ENCODE data around the gene UBTD1. TPM values are rescaled to one million over a fixed set of nuclear protein-coding genes. Genes with fewer than 3 reads are reported as not detected.

Gene UBTD1
- total RNA-seq, 4 donors from 2014 or later = 0.29 to 25.9 (median 6.7) TPM

DNA sequence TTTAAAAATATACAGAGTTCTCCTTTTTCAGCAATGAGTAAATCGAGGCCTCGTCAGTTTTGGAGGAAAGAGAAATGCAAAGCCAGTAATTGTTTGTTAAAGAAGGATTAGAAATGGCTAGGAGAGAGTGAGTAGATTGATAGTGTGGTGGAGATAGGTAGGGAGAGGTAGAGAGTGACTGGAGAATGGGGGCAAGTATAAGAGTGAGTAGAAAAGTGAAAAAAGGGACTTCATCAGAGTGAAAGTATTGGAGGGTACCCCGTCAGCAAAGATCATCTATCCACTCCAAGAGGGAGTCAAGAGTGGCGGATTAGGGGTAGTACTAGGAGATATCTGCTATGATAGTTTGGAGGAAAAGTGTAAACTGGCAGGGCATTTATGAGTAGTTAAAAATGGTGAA is 64.6 kb downstream of the UBTD1 start:
- no peaks in the 10 kb centered on the region for H3K9me3 ChIP-seq
- no peak overlapping the region for H3K4me3 ChIP-seq
- no peak for DNase-seq
- intact Hi-C loops (cut with DNase I; ENCODE audit: low total_unique reads) = no loop called here
- no peak overlapping the region for H3K27ac ChIP-seq
- H3K36me3 ChIP-seq = no peaks in the 10 kb centered on the region
- no peaks in the 10 kb centered on the region for H3K4me1 ChIP-seq
- no peaks in the 10 kb centered on the region for H3K27me3 ChIP-seq
- TF ChIP-seq, protein P1, sequence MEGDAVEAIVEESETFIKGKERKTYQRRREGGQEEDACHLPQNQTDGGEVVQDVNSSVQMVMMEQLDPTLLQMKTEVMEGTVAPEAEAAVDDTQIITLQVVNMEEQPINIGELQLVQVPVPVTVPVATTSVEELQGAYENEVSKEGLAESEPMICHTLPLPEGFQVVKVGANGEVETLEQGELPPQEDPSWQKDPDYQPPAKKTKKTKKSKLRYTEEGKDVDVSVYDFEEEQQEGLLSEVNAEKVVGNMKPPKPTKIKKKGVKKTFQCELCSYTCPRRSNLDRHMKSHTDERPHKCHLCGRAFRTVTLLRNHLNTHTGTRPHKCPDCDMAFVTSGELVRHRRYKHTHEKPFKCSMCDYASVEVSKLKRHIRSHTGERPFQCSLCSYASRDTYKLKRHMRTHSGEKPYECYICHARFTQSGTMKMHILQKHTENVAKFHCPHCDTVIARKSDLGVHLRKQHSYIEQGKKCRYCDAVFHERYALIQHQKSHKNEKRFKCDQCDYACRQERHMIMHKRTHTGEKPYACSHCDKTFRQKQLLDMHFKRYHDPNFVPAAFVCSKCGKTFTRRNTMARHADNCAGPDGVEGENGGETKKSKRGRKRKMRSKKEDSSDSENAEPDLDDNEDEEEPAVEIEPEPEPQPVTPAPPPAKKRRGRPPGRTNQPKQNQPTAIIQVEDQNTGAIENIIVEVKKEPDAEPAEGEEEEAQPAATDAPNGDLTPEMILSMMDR (IDR thresholded peaks at IDR 0.05) = no peak
- TF ChIP-seq POLR2A (IDR thresholded peaks at IDR 0.05) = no peak

DNA sequence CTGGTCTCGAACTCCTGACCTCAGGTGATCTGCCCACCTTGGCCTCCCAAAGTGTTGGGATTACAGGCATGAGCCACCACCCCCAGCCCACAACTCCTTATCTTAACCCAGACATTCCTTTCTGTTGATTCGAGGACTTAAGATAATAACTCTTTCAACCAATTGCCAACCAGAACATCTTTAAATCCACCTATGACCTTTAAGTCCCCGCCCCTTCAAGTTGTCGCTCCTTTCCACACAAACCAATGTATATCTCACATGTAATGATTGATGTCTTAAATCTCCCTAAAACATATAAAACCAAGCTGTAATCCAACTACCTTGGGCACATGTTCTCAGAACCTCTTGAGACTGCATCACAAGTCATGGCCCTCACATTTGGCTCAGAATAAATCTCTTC is 66.1 kb downstream of the UBTD1 start:
- intact Hi-C loops (cut with DNase I; ENCODE audit: low total_unique reads) = no loop called here

DNA sequence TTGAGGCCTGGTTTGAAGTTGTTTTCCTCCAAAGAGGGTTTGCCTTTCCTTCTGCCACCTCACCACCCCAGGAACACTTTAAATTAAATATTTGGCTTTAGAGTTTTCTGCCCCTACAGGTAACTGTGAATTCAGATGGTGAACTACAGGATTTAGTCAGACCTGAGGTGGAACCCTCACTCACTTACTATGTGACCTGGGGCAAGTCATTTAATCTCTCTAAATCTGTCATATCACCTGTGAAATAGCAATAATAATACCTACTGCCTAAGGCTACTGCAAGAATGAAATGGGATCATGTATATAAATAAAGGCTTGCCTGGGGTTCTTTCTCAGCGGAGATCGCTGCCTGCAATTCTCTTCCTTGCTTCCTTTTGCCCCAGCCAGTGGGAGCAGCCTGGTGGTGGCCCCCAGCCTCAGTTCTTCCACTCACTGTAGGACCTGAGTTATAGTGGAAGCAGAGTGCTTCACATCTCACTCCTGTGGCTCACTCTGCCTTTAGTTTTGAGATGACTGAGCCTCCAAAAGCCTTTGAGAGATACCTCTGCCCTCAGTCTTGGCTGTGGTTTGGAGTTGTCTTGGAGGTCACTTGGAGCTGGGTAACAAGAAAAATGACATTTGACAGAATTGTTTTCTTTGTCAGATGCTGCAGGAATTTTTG is 67.7 kb downstream of the UBTD1 start:
- intact Hi-C loops (cut with DNase I; ENCODE audit: low total_unique reads) = no loop called here
- Histone ChIP-seq H3K4me1 (no peaks in the 10 kb centered on the region), H3K36me3 (no peaks in the 10 kb centered on the region), H3K9me3 (no peaks in the 10 kb centered on the region), H3K27ac (no peak overlapping the region), H3K27me3 (no peaks in the 10 kb centered on the region), H3K4me3 (no peak overlapping the region)
- TF ChIP-seq POLR2A (IDR thresholded peaks at IDR 0.05) = no peak
- TF ChIP-seq, protein P1 (IDR thresholded peaks at IDR 0.05) = no peak
- no peak for DNase-seq

More for the DNA sequence above, 66.1 kb downstream of the UBTD1 start:
- Histone ChIP-seq H3K9me3 (no peaks in the 10 kb centered on the region), H3K27ac (no peak overlapping the region), H3K4me1 (no peaks in the 10 kb centered on the region), H3K36me3 (no peaks in the 10 kb centered on the region), H3K27me3 (no peaks in the 10 kb centered on the region), H3K4me3 (no peak overlapping the region)
- no peak for DNase-seq
- TF ChIP-seq, protein P1 (IDR thresholded peaks at IDR 0.05) = no peak
- TF ChIP-seq POLR2A (IDR thresholded peaks at IDR 0.05) = no peak

DNA sequence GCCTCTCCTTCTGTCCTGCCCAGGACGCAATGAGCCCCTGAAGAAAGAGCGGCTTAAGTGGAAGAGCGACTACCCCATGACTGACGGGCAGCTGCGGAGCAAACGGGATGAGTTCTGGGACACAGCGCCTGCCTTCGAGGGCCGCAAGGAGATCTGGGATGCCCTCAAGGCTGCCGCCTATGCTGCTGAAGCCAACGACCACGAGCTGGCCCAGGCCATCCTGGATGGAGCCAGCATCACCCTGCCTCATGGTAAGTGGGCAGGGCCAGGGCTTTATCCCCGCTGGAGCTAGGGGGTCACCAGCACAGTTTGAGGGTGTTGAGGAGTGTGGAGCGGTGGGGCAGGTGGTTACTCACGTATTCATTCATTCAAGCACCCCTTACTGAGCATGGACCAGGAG is 69.2 kb downstream of the UBTD1 start:
- intact Hi-C loops (cut with DNase I; ENCODE audit: low total_unique reads) = no loop called here
- no peaks in the 10 kb centered on the region for H3K27me3 ChIP-seq
- H3K4me1 ChIP-seq = no peaks in the 10 kb centered on the region
- H3K9me3 ChIP-seq = no peaks in the 10 kb centered on the region
- no peak for TF ChIP-seq POLR2A (IDR thresholded peaks at IDR 0.05)
- TF ChIP-seq, protein P1 (IDR thresholded peaks at IDR 0.05) = no peak
- no peak overlapping the region for H3K4me3 ChIP-seq
- H3K36me3 ChIP-seq = no peaks in the 10 kb centered on the region
- no peak overlapping the region for H3K27ac ChIP-seq
- DNase-seq = no peak

DNA sequence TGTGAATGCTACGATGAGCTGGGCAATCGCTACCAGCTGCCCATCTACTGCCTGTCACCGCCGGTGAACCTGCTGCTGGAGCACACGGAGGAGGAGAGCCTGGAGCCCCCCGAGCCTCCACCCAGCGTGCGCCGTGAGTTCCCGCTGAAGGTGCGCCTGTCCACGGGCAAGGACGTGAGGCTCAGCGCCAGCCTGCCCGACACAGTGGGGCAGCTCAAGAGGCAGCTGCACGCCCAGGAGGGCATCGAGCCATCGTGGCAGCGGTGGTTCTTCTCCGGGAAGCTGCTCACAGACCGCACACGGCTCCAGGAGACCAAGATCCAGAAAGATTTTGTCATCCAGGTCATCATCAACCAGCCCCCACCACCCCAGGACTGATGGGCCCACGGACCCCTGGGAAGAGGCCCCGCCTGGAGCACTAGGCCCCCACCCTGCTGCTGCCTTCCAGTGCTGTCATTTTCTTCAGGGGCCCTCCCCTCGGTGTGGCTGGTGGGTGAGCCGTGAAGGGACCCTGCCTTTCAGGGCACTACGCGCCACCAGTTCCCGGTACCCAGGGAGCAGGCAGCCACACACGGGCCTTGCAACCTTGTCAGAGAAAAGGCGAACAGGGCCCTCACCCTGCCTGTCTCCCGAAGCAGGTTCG is 71.5 kb downstream of the UBTD1 start:
- intact Hi-C loops (cut with DNase I; ENCODE audit: low total_unique reads) = no loop called here
- DNase-seq = no peak

More for the DNA sequence above, 71.5 kb downstream of the UBTD1 start:
- H3K36me3 ChIP-seq = no peaks in the 10 kb centered on the region
- H3K27me3 ChIP-seq = no peaks in the 10 kb centered on the region
- H3K4me1 ChIP-seq = no peaks in the 10 kb centered on the region
- H3K9me3 ChIP-seq = no peaks in the 10 kb centered on the region
- no peak overlapping the region for H3K4me3 ChIP-seq
- no peak overlapping the region for H3K27ac ChIP-seq
- TF ChIP-seq, protein P1 (IDR thresholded peaks at IDR 0.05) = no peak
- no peak for TF ChIP-seq POLR2A (IDR thresholded peaks at IDR 0.05)
